IPS DF 6.9 (cell line): ENCODE results near the gene NECTIN1.

ENCODE experiments used
- DNase-seq: peaks from one replicate; pipeline ENCODE4 v3.0.0-alpha.2; 2013; ENCODE audit warnings: low read depth, low spot score
- H3K27ac ChIP-seq: one replicate; pipeline ENCODE4 v1.5.1; 2013; ENCODE audit warnings: low read length, control low read depth
- H3K27me3 ChIP-seq: 2 replicates; pipeline ENCODE4 v1.6.1; 2013; ENCODE audit warnings: mild to moderate bottlenecking, low read length; ENCODE audit not compliant: control insufficient read depth, insufficient read depth
- H3K36me3 ChIP-seq: 2 replicates; pipeline ENCODE4 v1.6.1; 2013; ENCODE audit warnings: low read length; ENCODE audit not compliant: control insufficient read depth, insufficient read depth
- H3K4me1 ChIP-seq: 2 replicates; pipeline ENCODE4 v1.6.1; 2013; ENCODE audit warnings: low read length; ENCODE audit not compliant: control insufficient read depth, insufficient read depth
- H3K4me3 ChIP-seq: 2 replicates; pipeline ENCODE4 v1.5.1; 2013; ENCODE audit warnings: mild to moderate bottlenecking, low read length
- H3K9me3 ChIP-seq: 2 replicates; pipeline ENCODE4 v1.6.1; 2013; ENCODE audit warnings: low read length, inconsistent platforms; ENCODE audit not compliant: control insufficient read depth, insufficient read depth
- WGBS: extraction: QIAGEN DNeasy Blood & Tissue Kit; methylation state at CpG from one replicate; pipeline ENCODE4 v1.1.7; 2013; ENCODE audit warnings: mixed read lengths, missing lambda C conversion rate; ENCODE audit not compliant: insufficient read length, insufficient coverage; 5-methylcytosine and 5-hydroxymethylcytosine counted together

The NECTIN1 gene

GRCh38 chr11:119639642-119640205 is 89.3 kb downstream of the NECTIN1 start:
- H3K27me3 ChIP-seq: no peaks in the 10 kb centered on the region
- H3K36me3 ChIP-seq: no peaks in the 10 kb centered on the region
- no CpG with 5 or more reads among the region's 11 CpGs for WGBS
- H3K9me3 ChIP-seq: no peaks in the 10 kb centered on the region
- H3K4me1 ChIP-seq: no peaks in the 10 kb centered on the region
- H3K27ac ChIP-seq: no peak overlapping the region
- H3K4me3 ChIP-seq: no peak overlapping the region
- no peak for DNase-seq

GRCh38 chr11:119638851-119639250 is 90.1 kb downstream of the NECTIN1 start:
- Histone ChIP-seq H3K4me1 (no peaks in the 10 kb centered on the region), H3K27ac (no peak overlapping the region), H3K36me3 (no peaks in the 10 kb centered on the region), H3K9me3 (no peaks in the 10 kb centered on the region), H3K4me3 (no peak overlapping the region), H3K27me3 (no peaks in the 10 kb centered on the region)
- DNase-seq: no peak
- WGBS: no CpG with 5 or more reads among the region's 11 CpGs

- Histone ChIP-seq H3K9me3 (no peaks in the 10 kb centered on the region), H3K4me3 (no peak overlapping the region), H3K36me3 (no peaks in the 10 kb centered on the region), H3K4me1 (no peaks in the 10 kb centered on the region), H3K27ac (no peak overlapping the region), H3K27me3 (no peaks in the 10 kb centered on the region)
- no peak for DNase-seq
- no CpG with 5 or more reads among the region's 4 CpGs for WGBS
Observed at GRCh38 chr11:119637481-119637880, 91.5 kb downstream of the NECTIN1 start.

GRCh38 chr11:119635776-119636175 is 93.2 kb downstream of the NECTIN1 start:
- Histone ChIP-seq H3K4me1 (no peaks in the 10 kb centered on the region), H3K36me3 (no peaks in the 10 kb centered on the region), H3K9me3 (no peaks in the 10 kb centered on the region), H3K4me3 (no peak overlapping the region), H3K27ac (no peak overlapping the region), H3K27me3 (no peaks in the 10 kb centered on the region)
- WGBS: no CpG with 5 or more reads among the region's 8 CpGs
- DNase-seq: no peak

- Histone ChIP-seq H3K4me1 (no peaks in the 10 kb centered on the region), H3K9me3 (no peaks in the 10 kb centered on the region), H3K27me3 (no peaks in the 10 kb centered on the region), H3K36me3 (no peaks in the 10 kb centered on the region), H3K27ac (no peak overlapping the region), H3K4me3 (no peak overlapping the region)
- no CpG with 5 or more reads among the region's 21 CpGs for WGBS
- DNase-seq: no peak
Observed at GRCh38 chr11:119635041-119635740, 93.8 kb downstream of the NECTIN1 start.

GRCh38 chr11:119634301-119634700 is 94.7 kb downstream of the NECTIN1 start:
- no CpG with 5 or more reads among the region's 15 CpGs for WGBS
- Histone ChIP-seq H3K4me3 (no peak overlapping the region), H3K27me3 (no peaks in the 10 kb centered on the region), H3K27ac (no peak overlapping the region), H3K36me3 (no peaks in the 10 kb centered on the region), H3K9me3 (no peaks in the 10 kb centered on the region), H3K4me1 (no peaks in the 10 kb centered on the region)
- DNase-seq: no peak

GRCh38 chr11:119629834-119630624 is 99.0 kb downstream of the NECTIN1 start:
- Histone ChIP-seq H3K4me1 (peaks cover 5% of the 10 kb centered on the region; the same call in 1 of the 2 replicates), H3K27me3 (no peaks in the 10 kb centered on the region), H3K9me3 (no peaks in the 10 kb centered on the region), H3K36me3 (no peaks in the 10 kb centered on the region), H3K4me3 (no peak overlapping the region), H3K27ac (no peak overlapping the region)
- no peak for DNase-seq
- no CpG with 5 or more reads among the region's 8 CpGs for WGBS

- WGBS: no CpG with 5 or more reads among the region's 9 CpGs
- no peak for DNase-seq
- no peaks in the 10 kb centered on the region for H3K27me3 ChIP-seq
- peaks cover 8% of the 10 kb centered on the region; the same call in 1 of the 2 replicates for H3K4me1 ChIP-seq
- no peaks in the 10 kb centered on the region for H3K36me3 ChIP-seq
- no peak overlapping the region for H3K27ac ChIP-seq
- H3K4me3 ChIP-seq: no peak overlapping the region
- H3K9me3 ChIP-seq: no peaks in the 10 kb centered on the region
Observed at GRCh38 chr11:119629085-119629484, 99.9 kb downstream of the NECTIN1 start.

GRCh38 chr11:119627286-119627685 is 101.7 kb downstream of the NECTIN1 start:
- Histone ChIP-seq H3K9me3 (no peaks in the 10 kb centered on the region), H3K27me3 (no peaks in the 10 kb centered on the region), H3K4me3 (no peak overlapping the region), H3K36me3 (no peaks in the 10 kb centered on the region), H3K4me1 (peaks cover 11% of the 10 kb centered on the region), H3K27ac (no peak overlapping the region)
- no peak for DNase-seq
- no CpG with 5 or more reads among the region's 6 CpGs for WGBS

- no peak overlapping the region for H3K4me3 ChIP-seq
- WGBS: no CpG with 5 or more reads among the region's 7 CpGs
- H3K9me3 ChIP-seq: no peaks in the 10 kb centered on the region
- H3K27ac ChIP-seq: no peak overlapping the region
- H3K36me3 ChIP-seq: no peaks in the 10 kb centered on the region
- no peak for DNase-seq
- no peaks in the 10 kb centered on the region for H3K27me3 ChIP-seq
- H3K4me1 ChIP-seq: peaks cover 11% of the 10 kb centered on the region
Observed at GRCh38 chr11:119626871-119627270, 102.1 kb downstream of the NECTIN1 start.
